CD4-positive, alpha-beta T cell (primary cell): ENCODE data around the gene MFN2. TPM values are rescaled to one million over a fixed set of nuclear protein-coding genes. Genes with fewer than 3 reads are reported as not detected.

Experiments used
- ATAC-seq: fragments of 200-7000 bp; cut with Tn5 transposase; one replicate; pipeline ENCODE4 v1.10.0; 2022; ENCODE audit warnings: mild to moderate bottlenecking; ENCODE audit not compliant: poor library complexity
- CTCF ChIA-PET: fragments of 350-600 bp; sonication (Branson Sonifier 250); formaldehyde crosslinking; loops from one replicate; lab custom pipeline; 2021; ENCODE audit warnings: antibody characterized with exemption, inconsistent platforms; lab: Charles Lee
- POLR2A ChIA-PET: fragments of 350-600 bp; sonication (Branson Sonifier 250); formaldehyde crosslinking; loops from one replicate; lab custom pipeline; 2021; ENCODE audit warnings: antibody characterized with exemption, inconsistent platforms; lab: Charles Lee
- DNase-seq, 14 experiments: peaks; one replicate each; pipeline ENCODE4 v3.0.0-alpha.2; 2013 to 2020; ENCODE audit warnings: mixed read lengths in 2 of 14
- H3K27ac ChIP-seq, 2 donors: one replicate each; pipeline versions ENCODE4 v1.5.1 to v1.7.0; 2013; ENCODE audit warnings: low read length in 2 of 2, low read depth in 1 of 2, mild to moderate bottlenecking in 1 of 2
- H3K27me3 ChIP-seq, 2 experiments: 1 replicate in 1 of 2; 2 replicates in 1 of 2; pipeline versions ENCODE4 v1.6.1 to v1.7.0; 2013; ENCODE audit warnings: low read length in 2 of 2, control low read depth in 1 of 2, mild to moderate bottlenecking in 1 of 2, moderate library complexity in 1 of 2; ENCODE audit not compliant: insufficient read depth in 2 of 2, control insufficient read depth in 1 of 2
- H3K36me3 ChIP-seq: one replicate; pipeline ENCODE4 v1.6.1; 2013; ENCODE audit warnings: low read length, control low read depth; ENCODE audit not compliant: insufficient read depth
- H3K4me1 ChIP-seq: one replicate; pipeline ENCODE4 v1.6.1; 2013; ENCODE audit warnings: low read length, control low read depth; ENCODE audit not compliant: insufficient read depth
- H3K4me3 ChIP-seq: one replicate; pipeline ENCODE4 v1.5.1; 2013; ENCODE audit warnings: mild to moderate bottlenecking, low read length, moderate library complexity
- H3K9me3 ChIP-seq, 2 experiments: 1 replicate in 1 of 2; 2 replicates in 1 of 2; pipeline versions ENCODE4 v1.6.1 to v1.7.0; 2013; ENCODE audit warnings: low read length in 2 of 2, mild to moderate bottlenecking in 2 of 2, control low read depth in 1 of 2, moderate library complexity in 1 of 2; ENCODE audit not compliant: control insufficient read depth in 1 of 2, insufficient read depth in 1 of 2
- H3K27ac Mint-ChIP-seq: one replicate; pipeline ENCODE4 v1.8.0; 2020; ENCODE audit warnings: mixed read lengths
- H3K27me3 Mint-ChIP-seq: one replicate; pipeline ENCODE4 v1.8.0; 2021; ENCODE audit warnings: mixed read lengths
- H3K36me3 Mint-ChIP-seq: one replicate; pipeline ENCODE4 v1.8.0; 2021; ENCODE audit warnings: low read depth, mixed read lengths
- H3K4me1 Mint-ChIP-seq: one replicate; pipeline ENCODE4 v1.8.0; 2021; ENCODE audit warnings: low read depth, mixed read lengths
- H3K4me3 Mint-ChIP-seq: one replicate; pipeline ENCODE4 v1.8.0; 2020; ENCODE audit warnings: mild to moderate bottlenecking, mixed read lengths
- H3K9me3 Mint-ChIP-seq: one replicate; pipeline ENCODE4 v1.8.0; 2020; ENCODE audit warnings: mixed read lengths
- intact Hi-C, 2 experiments: fragments of 100-400 bp; cut with DNase I in 1 of 2; cut with micrococcal nuclease in 1 of 2; formaldehyde crosslinking; loops; one replicate each; pipeline versions ENCODE4 v1.15.1 to v1.9.0; 2023 to 2025; cut with DNase I, micrococcal nuclease
- total RNA-seq, 174 experiments: library from RNA in 2 of 174; stranded (reverse) in 2 of 174; gene quantifications; one replicate each; pipeline ENCODE4 v1.2.3 and lab custom pipeline; 2021 to 2026
- TF ChIP-seq, protein P1 (sequence below): fragments of 200-600 bp; IDR thresholded peaks from one replicate; pipeline ENCODE4 v1.8.0; 2022; ENCODE audit warnings: antibody characterized with exemption, mild to moderate bottlenecking

MFN2 gene
- total RNA-seq, 2 experiments from 2014 or later = 33.0 to 38.1 TPM

- no peaks in the 10 kb centered on the region for H3K27me3 Mint-ChIP-seq
- no peaks in the 10 kb centered on the region for H3K9me3 ChIP-seq
- H3K27ac Mint-ChIP-seq = no peak overlapping the region
- H3K27ac ChIP-seq = no peak overlapping the region
- DNase-seq = no peak
- H3K4me1 Mint-ChIP-seq = no peaks in the 10 kb centered on the region
- H3K4me3 Mint-ChIP-seq = no peak overlapping the region
- TF ChIP-seq, protein P1, sequence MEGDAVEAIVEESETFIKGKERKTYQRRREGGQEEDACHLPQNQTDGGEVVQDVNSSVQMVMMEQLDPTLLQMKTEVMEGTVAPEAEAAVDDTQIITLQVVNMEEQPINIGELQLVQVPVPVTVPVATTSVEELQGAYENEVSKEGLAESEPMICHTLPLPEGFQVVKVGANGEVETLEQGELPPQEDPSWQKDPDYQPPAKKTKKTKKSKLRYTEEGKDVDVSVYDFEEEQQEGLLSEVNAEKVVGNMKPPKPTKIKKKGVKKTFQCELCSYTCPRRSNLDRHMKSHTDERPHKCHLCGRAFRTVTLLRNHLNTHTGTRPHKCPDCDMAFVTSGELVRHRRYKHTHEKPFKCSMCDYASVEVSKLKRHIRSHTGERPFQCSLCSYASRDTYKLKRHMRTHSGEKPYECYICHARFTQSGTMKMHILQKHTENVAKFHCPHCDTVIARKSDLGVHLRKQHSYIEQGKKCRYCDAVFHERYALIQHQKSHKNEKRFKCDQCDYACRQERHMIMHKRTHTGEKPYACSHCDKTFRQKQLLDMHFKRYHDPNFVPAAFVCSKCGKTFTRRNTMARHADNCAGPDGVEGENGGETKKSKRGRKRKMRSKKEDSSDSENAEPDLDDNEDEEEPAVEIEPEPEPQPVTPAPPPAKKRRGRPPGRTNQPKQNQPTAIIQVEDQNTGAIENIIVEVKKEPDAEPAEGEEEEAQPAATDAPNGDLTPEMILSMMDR = no peak
- ChIA-PET CTCF (no interaction called here), POLR2A (no interaction called here)
- no peaks in the 10 kb centered on the region for H3K9me3 Mint-ChIP-seq
- no peaks in the 10 kb centered on the region for H3K27me3 ChIP-seq
- intact Hi-C loops = no loop called here
- ATAC-seq = no peak
- no peaks in the 10 kb centered on the region for H3K36me3 ChIP-seq
- H3K4me1 ChIP-seq = no peaks in the 10 kb centered on the region
- no peaks in the 10 kb centered on the region for H3K36me3 Mint-ChIP-seq
- no peak overlapping the region for H3K4me3 ChIP-seq
These were observed 22.3 kb upstream of the MFN2 start for GRCh38 chr1:11957897-11958296.

- ChIA-PET POLR2A (no interaction called here), CTCF (no interaction called here)
- Histone ChIP-seq H3K27ac (no peak overlapping the region), H3K9me3 (no peaks in the 10 kb centered on the region), H3K36me3 (no peaks in the 10 kb centered on the region), H3K4me1 (no peaks in the 10 kb centered on the region), H3K27me3 (no peaks in the 10 kb centered on the region), H3K4me3 (no peak overlapping the region)
- Mint-ChIP-seq H3K9me3 (no peaks in the 10 kb centered on the region), H3K27me3 (no peaks in the 10 kb centered on the region), H3K4me1 (no peaks in the 10 kb centered on the region), H3K4me3 (no peak overlapping the region), H3K36me3 (no peaks in the 10 kb centered on the region), H3K27ac (no peak overlapping the region)
- intact Hi-C loops = no loop called here
- DNase-seq = no peak
- TF ChIP-seq, protein P1 = no peak
- no peak for ATAC-seq
These were observed 20.0 kb upstream of the MFN2 start for GRCh38 chr1:11960276-11960675.

DNA sequence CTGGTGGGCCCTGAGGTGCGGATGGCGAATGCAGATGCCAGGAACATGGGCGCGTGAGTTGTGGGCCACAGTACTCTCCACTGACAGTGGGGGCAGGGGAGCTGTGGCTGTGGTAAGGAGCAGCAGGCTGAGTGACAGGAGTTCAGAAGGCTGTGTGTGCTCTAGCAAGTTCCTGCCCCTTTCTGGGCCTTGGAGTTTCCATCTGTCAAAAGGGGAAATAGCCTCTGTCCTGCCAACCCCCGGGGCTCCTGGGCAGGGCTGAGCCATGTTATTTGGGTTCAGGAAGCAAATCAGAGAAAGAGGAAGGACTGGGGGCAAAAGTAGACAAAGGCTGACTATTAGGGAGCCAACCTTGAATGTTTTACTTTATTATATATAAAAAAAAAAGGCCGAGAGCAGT, 19.5 kb upstream of the MFN2 start:
- no peak overlapping the region for H3K4me3 ChIP-seq
- no peaks in the 10 kb centered on the region for H3K9me3 ChIP-seq
- Mint-ChIP-seq H3K27me3 (no peaks in the 10 kb centered on the region), H3K36me3 (no peaks in the 10 kb centered on the region), H3K27ac (no peak overlapping the region), H3K4me3 (no peak overlapping the region), H3K9me3 (no peaks in the 10 kb centered on the region), H3K4me1 (no peaks in the 10 kb centered on the region)
- H3K27me3 ChIP-seq = no peaks in the 10 kb centered on the region
- no peak for ATAC-seq
- DNase-seq = peak in 2 of 14 experiments; percentile 49 to 58
- POLR2A ChIA-PET = interaction anchor here (0.7 to 0.8 kb wide), 2 partner anchors 12 to 16 kb away, joined by 3 read pairs; no protein-coding TSS in a partner anchor
- H3K36me3 ChIP-seq = no peaks in the 10 kb centered on the region
- no peaks in the 10 kb centered on the region for H3K4me1 ChIP-seq
- CTCF ChIA-PET = no interaction called here
- TF ChIP-seq, protein P1 = no peak
- intact Hi-C loops = no loop called here
- no peak overlapping the region for H3K27ac ChIP-seq
